ENCODE measurements around the gene HS6ST3.

- TF ChIP-seq CTCF (IDR thresholded peaks at IDR 0.05): no peak
- no peak for TF ChIP-seq POLR2A (IDR thresholded peaks at IDR 0.05)
- TF ChIP-seq POLR2AphosphoS5 (IDR thresholded peaks at IDR 0.05): no peak
These were observed 731.5 kb downstream of the HS6ST3 start for GRCh38 chr13:96821381-96821780.
